Keratinocyte (primary cell): ENCODE measurements around the gene AKR1C4.

ENCODE experiments used
- EZH2 ChIP-seq: IDR thresholded peaks from one replicate; pipeline ENCODE4 v1.6.1; 2012; ENCODE audit warnings: inconsistent platforms, mild to moderate bottlenecking, low read length, moderate library complexity
- TF ChIP-seq, protein P1 (sequence below), 3 experiments: IDR thresholded peaks in 1 of 3; conservative IDR thresholded peaks in 1 of 3; optimal IDR thresholded peaks in 1 of 3; 2 replicates in 2 of 3; 3 replicates in 1 of 3; pipeline versions ENCODE3 to v1.5.1; 2011; ENCODE audit warnings: low read length in 3 of 3, mild to moderate bottlenecking in 3 of 3, moderate library complexity in 2 of 3, control low read depth in 1 of 3, inconsistent platforms in 1 of 3; ENCODE audit not compliant: insufficient read depth in 2 of 3; ENCODE audit errors: extremely low read depth in 1 of 3

DNA sequence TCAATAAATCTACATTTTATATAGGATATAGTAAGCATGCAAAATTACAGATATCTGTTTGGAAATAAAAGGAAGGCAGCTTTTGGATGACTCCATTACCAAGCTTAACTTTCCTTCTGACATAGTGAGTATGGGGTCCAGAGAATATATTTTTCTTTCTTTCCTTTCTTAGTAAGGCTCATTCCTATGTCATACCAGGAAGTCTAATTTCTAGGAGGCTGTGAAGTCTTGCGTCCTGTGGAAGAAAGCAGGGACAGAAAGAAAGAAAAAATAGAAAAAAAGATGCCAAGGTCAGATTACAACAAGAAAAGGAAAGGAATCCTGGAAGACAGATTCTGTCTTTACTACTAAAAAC is 48.0 kb upstream of the AKR1C4 start:
- TF ChIP-seq, protein P1, sequence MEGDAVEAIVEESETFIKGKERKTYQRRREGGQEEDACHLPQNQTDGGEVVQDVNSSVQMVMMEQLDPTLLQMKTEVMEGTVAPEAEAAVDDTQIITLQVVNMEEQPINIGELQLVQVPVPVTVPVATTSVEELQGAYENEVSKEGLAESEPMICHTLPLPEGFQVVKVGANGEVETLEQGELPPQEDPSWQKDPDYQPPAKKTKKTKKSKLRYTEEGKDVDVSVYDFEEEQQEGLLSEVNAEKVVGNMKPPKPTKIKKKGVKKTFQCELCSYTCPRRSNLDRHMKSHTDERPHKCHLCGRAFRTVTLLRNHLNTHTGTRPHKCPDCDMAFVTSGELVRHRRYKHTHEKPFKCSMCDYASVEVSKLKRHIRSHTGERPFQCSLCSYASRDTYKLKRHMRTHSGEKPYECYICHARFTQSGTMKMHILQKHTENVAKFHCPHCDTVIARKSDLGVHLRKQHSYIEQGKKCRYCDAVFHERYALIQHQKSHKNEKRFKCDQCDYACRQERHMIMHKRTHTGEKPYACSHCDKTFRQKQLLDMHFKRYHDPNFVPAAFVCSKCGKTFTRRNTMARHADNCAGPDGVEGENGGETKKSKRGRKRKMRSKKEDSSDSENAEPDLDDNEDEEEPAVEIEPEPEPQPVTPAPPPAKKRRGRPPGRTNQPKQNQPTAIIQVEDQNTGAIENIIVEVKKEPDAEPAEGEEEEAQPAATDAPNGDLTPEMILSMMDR (optimal IDR thresholded peaks at IDR 0.05 in 1 of 3, IDR thresholded peaks at IDR 0.05 in 1 of 3, conservative IDR thresholded peaks at IDR 0.05 in 1 of 3; ENCODE audit: extremely low read depth in 1 of 3, insufficient read depth in 2 of 3, low read length in 3 of 3): no peak
- no peak for TF ChIP-seq EZH2
